ENCODE results near the gene PIEZO2.

The PIEZO2 gene

GRCh38 chr18:10907749-10908148 lies 241.6 kb downstream of the PIEZO2 start:
- no peak for DNase-seq (ENCODE audit: low read depth, low spot score)

GRCh38 chr18:10901329-10901728 lies 248.0 kb downstream of the PIEZO2 start:
- H3K27ac ChIP-seq: no peak overlapping the region
- H3K36me3 ChIP-seq (ENCODE audit: insufficient read depth, low read length): no peaks in the 10 kb centered on the region
- H3K9ac ChIP-seq (ENCODE audit: insufficient read length): no peak overlapping the region
- no peaks in the 10 kb centered on the region for H3K9me3 ChIP-seq (ENCODE audit: low read depth, low read length)
- no peak for DNase-seq (ENCODE audit: low read depth, low spot score)
- TF ChIP-seq POLR2AphosphoS5 (IDR thresholded peaks at IDR 0.05; ENCODE audit: borderline replicate concordance, low read depth, low read length) (no peak), EZH2 (IDR thresholded peaks at IDR 0.05) (no peak), FOXP2 (optimal IDR thresholded peaks at IDR 0.05; ENCODE audit: control extremely low read depth, extremely low read length, insufficient read depth) (no peak)
- no peak overlapping the region for H3K4me3 ChIP-seq

More at GRCh38 chr18:10907749-10908148, 241.6 kb downstream of the PIEZO2 start:
- Histone ChIP-seq H3K4me3 (no peak overlapping the region), H3K27ac (no peak overlapping the region), H3K9ac (ENCODE audit: insufficient read length) (no peak overlapping the region), H3K9me3 (ENCODE audit: low read depth, low read length) (no peaks in the 10 kb centered on the region), H3K36me3 (ENCODE audit: insufficient read depth, low read length) (no peaks in the 10 kb centered on the region)
- TF ChIP-seq FOXP2 (optimal IDR thresholded peaks at IDR 0.05; ENCODE audit: control extremely low read depth, extremely low read length, insufficient read depth): no peak
- TF ChIP-seq POLR2AphosphoS5 (IDR thresholded peaks at IDR 0.05; ENCODE audit: borderline replicate concordance, low read depth, low read length): no peak
- no peak for TF ChIP-seq EZH2 (IDR thresholded peaks at IDR 0.05)

- Histone ChIP-seq H3K4me3 (no peak overlapping the region), H3K9me3 (ENCODE audit: low read depth, low read length) (no peaks in the 10 kb centered on the region), H3K36me3 (ENCODE audit: insufficient read depth, low read length) (no peaks in the 10 kb centered on the region), H3K9ac (ENCODE audit: insufficient read length) (no peak overlapping the region), H3K27ac (no peak overlapping the region)
- no peak for DNase-seq (ENCODE audit: low read depth, low spot score)
- TF ChIP-seq FOXP2 (optimal IDR thresholded peaks at IDR 0.05; ENCODE audit: control extremely low read depth, extremely low read length, insufficient read depth) (no peak), POLR2AphosphoS5 (IDR thresholded peaks at IDR 0.05; ENCODE audit: borderline replicate concordance, low read depth, low read length) (no peak), EZH2 (IDR thresholded peaks at IDR 0.05) (no peak)
Observed at GRCh38 chr18:10900435-10900834, 248.9 kb downstream of the PIEZO2 start.

- H3K27ac ChIP-seq: no peak overlapping the region
Observed at GRCh38 chr18:10899481-10899880, 249.9 kb downstream of the PIEZO2 start.

GRCh38 chr18:10898417-10898974 lies 250.9 kb downstream of the PIEZO2 start:
- TF ChIP-seq EZH2 (IDR thresholded peaks at IDR 0.05): no peak
- TF ChIP-seq FOXP2 (optimal IDR thresholded peaks at IDR 0.05; ENCODE audit: control extremely low read depth, extremely low read length, insufficient read depth): no peak
- no peak for TF ChIP-seq POLR2AphosphoS5 (IDR thresholded peaks at IDR 0.05; ENCODE audit: borderline replicate concordance, low read depth, low read length)
- no peak overlapping the region for H3K27ac ChIP-seq
- H3K9ac ChIP-seq (ENCODE audit: insufficient read length): no peak overlapping the region
- DNase-seq (ENCODE audit: low read depth, low spot score): no peak
- H3K36me3 ChIP-seq (ENCODE audit: insufficient read depth, low read length): no peaks in the 10 kb centered on the region
- no peak overlapping the region for H3K4me3 ChIP-seq
- no peaks in the 10 kb centered on the region for H3K9me3 ChIP-seq (ENCODE audit: low read depth, low read length)

More at GRCh38 chr18:10899481-10899880, 249.9 kb downstream of the PIEZO2 start:
- Histone ChIP-seq H3K36me3 (ENCODE audit: insufficient read depth, low read length) (no peaks in the 10 kb centered on the region), H3K9me3 (ENCODE audit: low read depth, low read length) (no peaks in the 10 kb centered on the region), H3K4me3 (no peak overlapping the region), H3K9ac (ENCODE audit: insufficient read length) (no peak overlapping the region)
- TF ChIP-seq EZH2 (IDR thresholded peaks at IDR 0.05) (no peak), POLR2AphosphoS5 (IDR thresholded peaks at IDR 0.05; ENCODE audit: borderline replicate concordance, low read depth, low read length) (no peak), FOXP2 (optimal IDR thresholded peaks at IDR 0.05; ENCODE audit: control extremely low read depth, extremely low read length, insufficient read depth) (no peak)
- no peak for DNase-seq (ENCODE audit: low read depth, low spot score)

- DNase-seq (ENCODE audit: low read depth, low spot score): no peak
- Histone ChIP-seq H3K27ac (no peak overlapping the region), H3K36me3 (ENCODE audit: insufficient read depth, low read length) (no peaks in the 10 kb centered on the region), H3K9ac (ENCODE audit: insufficient read length) (no peak overlapping the region), H3K9me3 (ENCODE audit: low read depth, low read length) (no peaks in the 10 kb centered on the region), H3K4me3 (no peak overlapping the region)
- TF ChIP-seq FOXP2 (optimal IDR thresholded peaks at IDR 0.05; ENCODE audit: control extremely low read depth, extremely low read length, insufficient read depth) (no peak), POLR2AphosphoS5 (IDR thresholded peaks at IDR 0.05; ENCODE audit: borderline replicate concordance, low read depth, low read length) (no peak), EZH2 (IDR thresholded peaks at IDR 0.05) (no peak)
Observed at GRCh38 chr18:10896851-10897250, 252.5 kb downstream of the PIEZO2 start.

DNA sequence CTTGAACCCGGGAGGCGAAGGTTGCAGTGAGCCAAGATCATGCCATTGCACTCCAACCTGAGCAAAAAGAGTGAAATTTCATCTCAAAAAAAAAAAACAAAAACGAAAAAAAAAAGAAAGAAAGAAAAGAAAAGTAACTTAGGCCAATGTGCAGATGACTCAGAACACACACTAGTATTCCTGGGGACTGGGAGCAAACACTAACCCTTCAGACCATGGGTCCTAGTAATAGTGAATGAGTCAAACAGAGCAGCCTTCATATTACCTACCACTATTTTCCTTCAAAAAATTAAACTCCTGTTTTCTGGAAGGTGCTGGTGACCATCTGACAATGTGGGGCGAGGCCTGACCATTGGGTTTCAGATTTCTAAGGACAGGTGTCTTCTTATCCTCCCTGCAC lies 253.4 kb downstream of the PIEZO2 start:
- H3K4me3 ChIP-seq: no peak overlapping the region
- H3K36me3 ChIP-seq (ENCODE audit: insufficient read depth, low read length): no peaks in the 10 kb centered on the region
- no peak overlapping the region for H3K9ac ChIP-seq (ENCODE audit: insufficient read length)
- TF ChIP-seq POLR2AphosphoS5 (IDR thresholded peaks at IDR 0.05; ENCODE audit: borderline replicate concordance, low read depth, low read length) (no peak), FOXP2 (optimal IDR thresholded peaks at IDR 0.05; ENCODE audit: control extremely low read depth, extremely low read length, insufficient read depth) (no peak), EZH2 (IDR thresholded peaks at IDR 0.05) (no peak)
- H3K9me3 ChIP-seq (ENCODE audit: low read depth, low read length): no peaks in the 10 kb centered on the region
- H3K27ac ChIP-seq: no peak overlapping the region
- DNase-seq (ENCODE audit: low read depth, low spot score): no peak

GRCh38 chr18:10894501-10894900 lies 254.9 kb downstream of the PIEZO2 start:
- no peak for DNase-seq (ENCODE audit: low read depth, low spot score)
- no peak overlapping the region for H3K4me3 ChIP-seq
- no peaks in the 10 kb centered on the region for H3K36me3 ChIP-seq (ENCODE audit: insufficient read depth, low read length)
- H3K9ac ChIP-seq (ENCODE audit: insufficient read length): no peak overlapping the region
- H3K27ac ChIP-seq: no peak overlapping the region
- TF ChIP-seq FOXP2 (optimal IDR thresholded peaks at IDR 0.05; ENCODE audit: control extremely low read depth, extremely low read length, insufficient read depth) (no peak), EZH2 (IDR thresholded peaks at IDR 0.05) (no peak), POLR2AphosphoS5 (IDR thresholded peaks at IDR 0.05; ENCODE audit: borderline replicate concordance, low read depth, low read length) (no peak)
- no peaks in the 10 kb centered on the region for H3K9me3 ChIP-seq (ENCODE audit: low read depth, low read length)

GRCh38 chr18:10893761-10894160 lies 255.6 kb downstream of the PIEZO2 start:
- no peak for DNase-seq (ENCODE audit: low read depth, low spot score)
- Histone ChIP-seq H3K36me3 (ENCODE audit: insufficient read depth, low read length) (no peaks in the 10 kb centered on the region), H3K4me3 (no peak overlapping the region), H3K27ac (no peak overlapping the region), H3K9ac (ENCODE audit: insufficient read length) (no peak overlapping the region), H3K9me3 (ENCODE audit: low read depth, low read length) (no peaks in the 10 kb centered on the region)
- TF ChIP-seq POLR2AphosphoS5 (IDR thresholded peaks at IDR 0.05; ENCODE audit: borderline replicate concordance, low read depth, low read length) (no peak), FOXP2 (optimal IDR thresholded peaks at IDR 0.05; ENCODE audit: control extremely low read depth, extremely low read length, insufficient read depth) (no peak), EZH2 (IDR thresholded peaks at IDR 0.05) (no peak)

All from SK-N-MC (cell line).